HepG2 (cell line): ENCODE results near the gene PHYH. TPM values are rescaled to one million over a fixed set of nuclear protein-coding genes. Genes with fewer than 3 reads are reported as not detected.

ENCODE experiments used
- ATAC-seq: fragments of 200-7000 bp; cut with Tn5 transposase; 3 replicates; pipeline ENCODE4 v1.9.1; 2020; ENCODE audit warnings: mild to moderate bottlenecking, moderate library complexity
- BruUV-seq: library from RNA; stranded (reverse); fragments of 400-500 nt; replicated peaks from 2 replicates; lab custom pipeline; 2021; lab: Mats Ljungman, UMichigan
- CTCF ChIA-PET: fragments of 300-600 bp; formaldehyde crosslinking; extraction: SDS; loops from one replicate; lab custom pipeline; 2021; ENCODE audit warnings: low total read pairs, inconsistent platforms, low intra/inter-chr PET ratio; lab: Yijun Ruan, JAX
- POLR2A ChIA-PET: fragments of 350-600 bp; sonication (Branson Sonifier 250); formaldehyde crosslinking; loops from one replicate; lab custom pipeline; 2020; ENCODE audit warnings: antibody characterized with exemption, inconsistent platforms; lab: Yijun Ruan, JAX
- DNase-seq: peaks from one replicate; pipeline ENCODE4 v3.0.0-alpha.2; 2015; ENCODE audit warnings: low spot score
- FAIRE-seq: peaks from 3 replicates; lab custom pipeline; 2011; peaks lifted over from hg19 to GRCh38; lab: Jason Lieb, UNC
- H2AFZ ChIP-seq: one replicate; pipeline ENCODE4 v1.6.1; 2011; ENCODE audit warnings: low read length, inconsistent platforms
- H3K27ac ChIP-seq: fragments of 300-600 bp; 3 replicates; pipeline ENCODE4 v1.8.0; 2011; ENCODE audit warnings: mixed run types, mild to moderate bottlenecking, mixed read lengths, low read length, inconsistent platforms; ENCODE audit not compliant: insufficient read depth; ENCODE audit errors: extremely low read length
- H3K27me3 ChIP-seq, 2 experiments: fragments of 200-600 bp in 1 of 2; 2 replicates in 1 of 2; 3 replicates in 1 of 2; pipeline versions ENCODE4 v1.6.0 to v1.8.0; 2011; ENCODE audit warnings: low read length in 2 of 2, mild to moderate bottlenecking in 2 of 2, moderate library complexity in 2 of 2, inconsistent platforms in 1 of 2; ENCODE audit not compliant: insufficient read depth in 2 of 2, control insufficient read depth in 1 of 2
- H3K36me3 ChIP-seq, 2 experiments: fragments of 200-600 bp in 1 of 2; replicated peaks in 1 of 2; 2 replicates in 1 of 2; 3 replicates in 1 of 2; pipeline versions ENCODE4 v1.5.1 to v1.8.0; 2011; ENCODE audit warnings: low read length in 2 of 2, inconsistent platforms in 1 of 2; ENCODE audit not compliant: insufficient read depth in 2 of 2, control insufficient read depth in 1 of 2
- H3K4me1 ChIP-seq: 2 replicates; pipeline ENCODE4 v1.5.1; 2012; ENCODE audit warnings: low read length, inconsistent platforms; ENCODE audit not compliant: insufficient read depth
- H3K4me2 ChIP-seq: 2 replicates; pipeline ENCODE4 v1.6.0; 2011; ENCODE audit warnings: low read depth, low read length, inconsistent platforms
- H3K4me3 ChIP-seq, 3 experiments: fragments of 200-600 bp in 1 of 3; sonication (generic), shearing (Covaris generic) in 1 of 3; replicated peaks in 1 of 3; 2 replicates each; pipeline ENCODE4 v1.5.1; 2011 to 2016; ENCODE audit warnings: low read length in 3 of 3, inconsistent platforms in 2 of 3, low read depth in 2 of 3, mild to moderate bottlenecking in 2 of 3, control low read depth in 1 of 3, mixed read lengths in 1 of 3; ENCODE audit not compliant: insufficient read depth in 1 of 3
- H3K79me2 ChIP-seq: one replicate; pipeline ENCODE4 v1.6.1; 2011; ENCODE audit warnings: low read length, inconsistent platforms; ENCODE audit not compliant: insufficient read depth
- H3K9ac ChIP-seq: 2 replicates; pipeline ENCODE4 v1.6.0; 2011; ENCODE audit warnings: mild to moderate bottlenecking, low read depth, low read length, inconsistent platforms; ENCODE audit not compliant: insufficient read depth
- H3K9me3 ChIP-seq: 2 replicates; pipeline ENCODE4 v1.5.1; 2012; ENCODE audit warnings: mild to moderate bottlenecking, low read length
- H4K20me1 ChIP-seq: 2 replicates; pipeline ENCODE4 v1.6.0; 2011; ENCODE audit warnings: inconsistent platforms, mild to moderate bottlenecking, low read length, moderate library complexity; ENCODE audit not compliant: insufficient read depth
- MIER2 ChIP-seq: IDR thresholded peaks from 2 replicates; pipeline ENCODE4 v1.6.1; 2016; ENCODE audit warnings: missing biosample characterization, missing genetic modification reagents
- PRPF4 ChIP-seq: fragments of 200-400 bp; formaldehyde crosslinking; IDR thresholded peaks from 2 replicates; pipeline ENCODE4 v1.6.1; 2016; ENCODE audit warnings: low read length, low read depth; ENCODE audit not compliant: poor library complexity, severe bottlenecking
- WIZ ChIP-seq: sonication (generic); formaldehyde crosslinking; IDR thresholded peaks from 2 replicates; pipeline ENCODE4 v1.5.1; 2020; ENCODE audit warnings: mild to moderate bottlenecking, missing genetic modification reagents
- WGBS: methylation state at CpG from one replicate; pipeline ENCODE4 v1.1.6; 2017; ENCODE audit warnings: low lambda C conversion rate; 5-methylcytosine and 5-hydroxymethylcytosine counted together
- in situ Hi-C: cut with HindIII; loops from 2 replicates; pipeline ENCODE4 v1.10.0; 2017; ENCODE audit warnings: low pct_unique_long_range_greater_than_20kb; ENCODE audit not compliant: extremely low pct_ligation_motif_present
- intact Hi-C: fragments of 100-400 bp; cut with micrococcal nuclease; formaldehyde crosslinking; loops from one replicate; pipeline ENCODE4 v1.10.0; 2022; ENCODE audit not compliant: unreplicated experiment
- polyA plus RNA-seq, 8 experiments: library from polyadenylated mRNA; depleted of rRNA in 3 of 8; stranded (reverse) in 7 of 8; unstranded in 1 of 8; fragments of >200 nt; fragmentation: Illumina TruSeq in 4 of 8; extraction: Trizol in 4 of 8; gene quantifications; 2 replicates each; pipeline versions ENCODE4 v1.2.1 to v1.2.3, GENCODE V29; 2011 to 2016; ENCODE audit warnings: low read depth in 4 of 8, missing spikeins in 1 of 8, mixed read lengths in 1 of 8; ENCODE audit not compliant: insufficient read depth in 1 of 8
- total RNA-seq, 5 experiments: library from RNA; depleted of rRNA; stranded (reverse); fragments of >200 nt; fragmentation: Illumina TruSeq; extraction: Trizol; gene quantifications; 2 replicates each; pipeline ENCODE4 v1.2.3, GENCODE V29; 2016; ENCODE audit warnings: low read depth in 1 of 5
- TF ChIP-seq, protein P1 (sequence below): sonication (generic); formaldehyde crosslinking; IDR thresholded peaks from 2 replicates; pipeline ENCODE4 v1.8.0; 2022; ENCODE audit warnings: missing genetic modification reagents, mild to moderate bottlenecking, moderate library complexity, borderline replicate concordance

PHYH gene
- total and polyA plus RNA-seq, 2 of the 13 experiments (the other 11 are each of a cell fraction or from before 2014, with no cell fraction given), result 27.2 to 34.5 TPM

DNA sequence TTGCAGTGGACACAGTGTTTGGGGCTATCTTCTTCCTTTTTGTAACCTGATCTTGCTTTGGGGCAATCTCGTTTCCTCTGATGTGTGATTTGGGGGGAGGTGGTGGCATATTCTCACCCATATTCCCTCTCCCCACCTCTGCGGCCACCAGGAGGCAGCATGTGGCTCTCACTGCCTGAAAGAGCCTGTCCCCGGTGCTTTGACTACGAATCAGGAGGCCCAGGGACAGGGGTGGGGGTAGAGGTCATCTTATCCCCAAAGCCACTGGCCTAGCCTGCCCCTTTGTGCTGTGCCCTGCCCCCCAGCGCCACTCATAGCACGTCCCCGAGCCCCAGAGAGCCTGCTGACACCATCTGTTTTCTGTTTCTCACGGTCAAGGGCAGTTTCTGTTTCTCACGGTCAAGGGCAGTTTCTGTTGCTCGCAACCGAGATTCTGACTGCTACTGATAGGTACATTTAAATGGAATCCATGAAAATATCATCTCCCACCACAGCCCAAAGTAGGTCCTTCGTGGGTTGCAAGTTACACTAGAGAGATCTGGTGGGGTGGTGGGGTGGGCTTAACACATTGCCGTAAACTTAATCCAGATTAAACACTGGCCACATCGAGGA lies 28.2 kb downstream of the PHYH start (continued):
- no peak for TF ChIP-seq PRPF4
- TF ChIP-seq, all 625 proteins: peak for 160

DNA sequence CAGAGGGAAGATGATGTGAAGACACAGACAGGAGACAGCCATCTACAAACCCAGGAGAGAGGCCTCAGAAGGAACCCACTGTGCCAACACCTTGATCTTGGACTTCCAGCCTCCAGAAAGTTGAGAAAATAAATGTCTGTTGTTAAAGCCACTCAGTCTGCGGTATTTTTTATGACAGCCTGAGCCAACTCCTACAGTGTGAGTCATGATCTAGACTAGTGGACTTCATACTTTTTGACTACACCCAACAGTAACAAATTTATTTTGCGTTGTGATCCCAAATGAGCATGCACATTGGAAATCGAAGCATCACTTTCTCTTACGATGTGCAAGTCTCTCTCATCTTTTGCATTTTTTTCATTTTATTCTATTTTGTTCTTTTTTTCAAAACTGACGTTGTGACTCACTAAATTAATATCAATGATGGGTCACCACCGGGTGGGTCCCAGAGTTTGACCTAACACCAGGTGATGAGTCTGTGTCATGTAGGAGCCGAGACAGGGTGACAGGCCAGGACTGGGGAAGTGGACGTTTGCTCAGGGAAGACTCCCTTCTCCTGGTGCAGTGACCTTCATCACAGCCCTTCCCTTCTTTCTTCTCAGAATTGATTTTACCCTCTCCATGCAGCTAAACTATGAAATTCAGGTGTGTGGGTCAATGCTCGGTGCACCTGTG lies 28.9 kb downstream of the PHYH start:
- ATAC-seq (peak; percentile 13), DNase-seq (no peak), FAIRE-seq (no peak)
- 38% methylated on average over 9 of the region's 9 CpGs for WGBS
- Histone ChIP-seq H3K9ac (peak overlapping the region; percentile 57), H2AFZ (peak overlapping the region; percentile 84), H3K9me3 (no peaks in the 10 kb centered on the region), H3K27ac (peak overlapping the region; percentile 64), H3K36me3 (no peaks in the 10 kb centered on the region), H3K4me2 (peak overlapping the region; percentile 92), H3K79me2 (no peaks in the 10 kb centered on the region), H3K27me3 (no peaks in the 10 kb centered on the region), H3K4me3 (peak overlapping the region in 2 of 3 experiments; percentile 66 to 71; a peak in 4 of 6 replicates), H3K4me1 (peaks cover 25% of the 10 kb centered on the region), H4K20me1 (no peaks in the 10 kb centered on the region)
- intact Hi-C loops, result loop anchor here (1.0 to 10.0 kb wide), 5 partner anchors 31 to 166 kb away; partner anchors contain the start of genes OPTN and SEPHS1
- ChIA-PET CTCF (interaction anchor here (0.7 to 2.7 kb wide), 4 partner anchors 29 to 131 kb away, joined by 3 to 37 read pairs (median 7); partner anchors contain the start of gene PHYH), POLR2A (interaction anchor here (6.0 kb wide), 1 partner anchor 30 kb away, joined by 109 read pairs; the partner anchor contains the start of gene PHYH)
- in situ Hi-C loops, result no loop called here
- BruUV-seq, result no TSS peak
- TF ChIP-seq MIER2 (CRISPR knock-in tag) (no peak), WIZ (CRISPR knock-in tag) (0 out of 2 replicates have a peak, but pooled peaks have one; percentile 71)
- TF ChIP-seq, protein P1, sequence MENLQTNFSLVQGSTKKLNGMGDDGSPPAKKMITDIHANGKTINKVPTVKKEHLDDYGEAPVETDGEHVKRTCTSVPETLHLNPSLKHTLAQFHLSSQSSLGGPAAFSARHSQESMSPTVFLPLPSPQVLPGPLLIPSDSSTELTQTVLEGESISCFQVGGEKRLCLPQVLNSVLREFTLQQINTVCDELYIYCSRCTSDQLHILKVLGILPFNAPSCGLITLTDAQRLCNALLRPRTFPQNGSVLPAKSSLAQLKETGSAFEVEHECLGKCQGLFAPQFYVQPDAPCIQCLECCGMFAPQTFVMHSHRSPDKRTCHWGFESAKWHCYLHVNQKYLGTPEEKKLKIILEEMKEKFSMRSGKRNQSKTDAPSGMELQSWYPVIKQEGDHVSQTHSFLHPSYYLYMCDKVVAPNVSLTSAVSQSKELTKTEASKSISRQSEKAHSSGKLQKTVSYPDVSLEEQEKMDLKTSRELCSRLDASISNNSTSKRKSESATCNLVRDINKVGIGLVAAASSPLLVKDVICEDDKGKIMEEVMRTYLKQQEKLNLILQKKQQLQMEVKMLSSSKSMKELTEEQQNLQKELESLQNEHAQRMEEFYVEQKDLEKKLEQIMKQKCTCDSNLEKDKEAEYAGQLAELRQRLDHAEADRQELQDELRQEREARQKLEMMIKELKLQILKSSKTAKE, result 0 out of 2 replicates have a peak, but pooled peaks have one; percentile 40
